Stimulated activated CD8-positive, alpha-beta memory T cell treated with anti-CD3 and anti-CD28 coated beads, Interleukin-15, amount 100 ng/mL, for 48 hours (primary cell): ENCODE results near the gene BTLA.
"Not testable (repeated sequence)": the region's sequence is repeated elsewhere in the genome, so short reads cannot be mapped to it uniquely, and the experiment has no call there.

ENCODE experiments used
- DNase-seq, 2 donors: peaks; one replicate each; pipeline ENCODE4 v3.0.0-alpha.2; 2020; ENCODE audit warnings: low read depth in 2 of 2

Gene BTLA, protein sequence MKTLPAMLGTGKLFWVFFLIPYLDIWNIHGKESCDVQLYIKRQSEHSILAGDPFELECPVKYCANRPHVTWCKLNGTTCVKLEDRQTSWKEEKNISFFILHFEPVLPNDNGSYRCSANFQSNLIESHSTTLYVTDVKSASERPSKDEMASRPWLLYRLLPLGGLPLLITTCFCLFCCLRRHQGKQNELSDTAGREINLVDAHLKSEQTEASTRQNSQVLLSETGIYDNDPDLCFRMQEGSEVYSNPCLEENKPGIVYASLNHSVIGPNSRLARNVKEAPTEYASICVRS

GRCh38 chr3:112498914-112499711 is at the start of gene BTLA:
BTLA (minus strand) TSS chr3:112499472; CDS start chr3:112499358, 114 bp downstream.
- DNase-seq: no peak

GRCh38 chr3:112546216-112546759 is 47.0 kb upstream of the BTLA start:
- no peak for DNase-seq

- DNase-seq: no peak
These were observed 40.8 kb upstream of the BTLA start for GRCh38 chr3:112539825-112540650.

DNA sequence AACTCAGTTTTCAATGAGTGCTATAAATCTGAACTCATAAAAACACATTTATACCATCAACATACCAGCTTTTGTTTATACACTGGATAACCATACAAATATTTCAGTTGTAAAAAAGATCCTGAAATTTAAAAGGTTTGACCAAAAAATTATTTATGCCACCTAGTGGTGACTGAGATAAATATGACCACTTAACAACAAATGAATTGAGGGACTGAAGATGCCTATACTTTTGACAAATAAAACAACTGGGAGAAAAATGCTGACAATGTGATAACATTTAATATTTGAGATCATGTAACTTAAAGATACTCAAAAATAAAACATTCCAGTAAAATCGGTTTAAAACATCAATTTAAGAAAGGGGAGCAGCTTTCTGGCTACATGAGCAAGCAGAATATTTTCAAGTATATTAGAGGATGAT is 32.1 kb upstream of the BTLA start:
- no peak for DNase-seq

GRCh38 chr3:112530573-112530972 is 31.3 kb upstream of the BTLA start:
- DNase-seq: no peak

DNA sequence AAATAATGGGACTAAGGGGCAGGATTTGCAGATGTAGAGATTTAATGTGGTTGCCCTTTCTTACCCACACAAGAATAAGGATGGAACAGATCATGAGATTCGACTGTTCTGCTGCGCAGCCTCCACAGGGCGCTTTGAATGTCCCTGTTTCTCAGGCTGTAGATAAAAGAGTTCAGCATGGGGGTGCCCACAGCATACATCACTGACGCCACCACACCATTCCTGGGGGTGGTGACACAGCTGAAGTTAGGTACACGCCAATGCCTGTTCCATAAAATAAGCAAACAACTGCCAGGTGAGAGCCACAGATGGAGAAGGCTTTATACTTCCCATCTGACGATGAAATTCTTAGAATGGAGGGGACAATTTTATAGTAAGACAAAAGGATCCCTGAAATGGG is 24.9 kb upstream of the BTLA start:
- DNase-seq: not testable (repeated sequence)

DNA sequence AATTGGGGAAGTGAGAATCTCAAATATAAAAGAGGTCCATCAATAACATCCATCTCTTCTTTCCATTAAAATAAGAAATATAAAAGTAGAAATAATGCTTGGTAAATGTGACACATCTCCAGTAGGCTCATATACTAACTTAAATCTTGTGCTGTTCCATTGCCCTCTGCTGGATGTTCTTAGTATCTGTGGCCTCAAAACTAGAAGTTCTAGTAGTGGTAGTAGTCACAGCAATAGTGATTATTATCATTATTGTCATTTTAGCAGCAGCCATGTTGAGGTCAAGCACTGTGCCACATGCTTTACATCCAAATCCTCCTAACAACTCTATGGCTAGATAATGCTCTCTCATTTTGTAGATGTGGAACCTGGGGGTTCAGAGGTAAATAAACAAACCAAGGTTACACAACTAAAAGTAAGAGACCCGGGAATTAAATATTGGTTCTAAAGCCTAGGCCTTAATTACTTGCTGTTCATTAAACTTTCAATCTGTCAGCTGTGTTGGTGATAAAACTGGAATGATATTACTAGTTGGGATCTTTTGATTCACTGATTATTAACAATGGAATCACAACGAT is 20.2 kb upstream of the BTLA start:
- DNase-seq: no peak

DNA sequence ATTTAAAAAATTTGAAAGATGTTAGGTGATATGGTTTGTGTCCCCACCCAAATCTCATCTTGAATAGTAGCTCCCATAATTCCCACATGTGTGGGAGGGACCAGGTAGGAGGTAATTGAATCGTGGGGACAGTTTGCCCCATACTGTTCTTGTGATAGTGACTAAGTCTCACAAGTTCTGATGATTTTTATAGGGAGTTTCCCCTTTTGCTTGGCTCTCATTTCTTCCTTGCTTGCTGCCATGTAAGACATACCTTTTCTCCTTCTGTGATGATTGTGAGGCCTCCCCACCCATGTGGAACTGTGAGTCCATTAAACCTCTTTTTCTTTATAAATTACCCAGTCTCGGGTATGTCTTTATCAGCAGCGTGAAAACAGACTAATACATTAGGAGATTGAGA is 19.7 kb upstream of the BTLA start:
- DNase-seq: not testable (repeated sequence)

GRCh38 chr3:112514527-112515128 is 15.4 kb upstream of the BTLA start:
- DNase-seq: no peak

GRCh38 chr3:112512320-112512719 is 13.0 kb upstream of the BTLA start:
- no peak for DNase-seq

GRCh38 chr3:112508860-112509259 is 9.6 kb upstream of the BTLA start:
- no peak for DNase-seq

GRCh38 chr3:112508261-112508660 is 9.0 kb upstream of the BTLA start:
- no peak for DNase-seq

- DNase-seq: no peak
These were observed 6.6 kb upstream of the BTLA start for GRCh38 chr3:112505907-112506306.

DNA sequence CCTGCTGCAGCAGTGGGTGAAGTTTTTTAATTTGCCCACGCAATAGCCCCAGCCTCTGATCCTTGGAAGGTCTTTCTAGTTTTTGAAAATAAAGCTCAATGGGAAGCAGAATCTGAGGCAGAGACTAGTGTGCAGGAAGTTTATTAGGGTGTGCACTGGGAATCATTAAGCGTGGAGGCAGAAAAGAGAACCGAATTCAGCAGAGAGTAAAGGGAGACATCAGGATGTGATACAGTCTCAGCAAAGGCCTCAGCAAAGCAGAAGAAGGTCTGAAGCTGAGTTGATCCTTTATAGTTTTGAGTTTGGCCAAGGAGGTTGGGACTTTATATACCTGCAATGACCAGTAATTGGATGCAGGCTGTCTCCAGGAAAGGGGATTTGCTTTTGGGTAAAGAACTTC is 4.9 kb upstream of the BTLA start:
- no peak for DNase-seq

DNA sequence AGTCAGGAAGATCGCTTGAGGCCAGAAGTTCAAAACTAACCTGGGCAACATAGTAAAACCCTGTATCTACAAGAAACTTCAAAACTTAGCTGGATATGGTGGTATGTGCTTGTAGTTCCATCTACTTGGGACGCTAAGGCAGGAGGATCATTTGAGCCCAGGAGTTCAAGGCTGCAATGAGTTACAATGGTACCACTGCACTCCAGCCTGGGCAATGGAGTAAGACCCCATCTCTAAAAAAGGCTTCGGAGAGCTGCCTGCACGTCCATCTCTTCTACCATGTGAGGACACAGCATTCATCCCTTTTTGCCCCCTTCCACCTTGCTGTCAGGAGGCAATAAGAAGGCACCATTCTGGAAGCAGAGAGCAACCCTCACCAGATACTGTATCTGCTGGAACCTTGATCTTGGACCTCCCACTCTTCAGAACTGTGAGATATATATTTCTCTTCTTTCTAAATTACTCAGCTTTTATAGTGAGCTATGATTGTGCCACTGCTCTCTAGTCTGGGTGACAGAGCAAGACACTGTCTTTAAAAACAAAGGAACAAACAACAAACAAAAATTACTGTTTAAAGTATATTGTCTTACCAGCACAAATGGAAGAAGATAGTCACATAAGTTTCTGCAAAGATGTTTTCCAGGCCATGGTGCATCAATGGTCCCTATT is 4.2 kb upstream of the BTLA start:
- no peak for DNase-seq

- no peak for DNase-seq
These were observed 1.3 kb upstream of the BTLA start for GRCh38 chr3:112500621-112501020.

- no peak for DNase-seq
These were observed 1.2 kb downstream of the BTLA start for GRCh38 chr3:112497897-112498548.

- DNase-seq: no peak
These were observed 2.8 kb downstream of the BTLA start for GRCh38 chr3:112496366-112497067.

- DNase-seq: not testable (repeated sequence)
These were observed 4.9 kb downstream of the BTLA start for GRCh38 chr3:112494448-112494767.

- DNase-seq: no peak
These were observed 7.1 kb downstream of the BTLA start for GRCh38 chr3:112492124-112492523.
